ENCODE measurements around the gene NCOA7.

The NCOA7 gene

DNA sequence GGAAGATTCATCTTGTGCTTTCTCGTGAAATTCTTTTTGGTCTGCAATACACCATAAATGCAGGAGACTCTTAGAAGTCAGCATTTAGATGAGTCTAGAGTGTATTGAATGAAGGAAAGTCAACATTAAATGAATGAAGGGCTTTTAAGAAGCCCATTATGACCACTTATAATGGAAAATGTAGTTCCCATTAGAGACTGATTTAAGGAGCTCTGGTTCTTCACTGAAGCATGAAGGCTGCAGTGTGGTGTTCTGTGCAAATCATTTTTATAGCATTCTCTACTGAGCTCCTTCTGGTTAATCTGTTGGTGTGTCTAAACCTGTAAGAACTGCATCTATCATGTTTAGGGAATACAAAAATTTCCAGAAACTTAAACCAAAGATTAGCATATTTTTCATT, 19.7 kb downstream of the NCOA7 start:
- no peak for TF ChIP-seq FOXP2 (optimal IDR thresholded peaks at IDR 0.05; ENCODE audit: control extremely low read depth, extremely low read length, insufficient read depth)
- TF ChIP-seq POLR2AphosphoS5 (IDR thresholded peaks at IDR 0.05; ENCODE audit: borderline replicate concordance, low read depth, low read length), result no peak
- TF ChIP-seq EZH2 (IDR thresholded peaks at IDR 0.05), result no peak
- Histone ChIP-seq H3K9ac (ENCODE audit: insufficient read length) (no peak overlapping the region), H3K27ac (no peak overlapping the region), H3K4me3 (no peak overlapping the region), H3K9me3 (ENCODE audit: low read depth, low read length) (no peaks in the 10 kb centered on the region), H3K36me3 (ENCODE audit: insufficient read depth, low read length) (no peaks in the 10 kb centered on the region)
- no peak for DNase-seq (ENCODE audit: low read depth, low spot score)

DNA sequence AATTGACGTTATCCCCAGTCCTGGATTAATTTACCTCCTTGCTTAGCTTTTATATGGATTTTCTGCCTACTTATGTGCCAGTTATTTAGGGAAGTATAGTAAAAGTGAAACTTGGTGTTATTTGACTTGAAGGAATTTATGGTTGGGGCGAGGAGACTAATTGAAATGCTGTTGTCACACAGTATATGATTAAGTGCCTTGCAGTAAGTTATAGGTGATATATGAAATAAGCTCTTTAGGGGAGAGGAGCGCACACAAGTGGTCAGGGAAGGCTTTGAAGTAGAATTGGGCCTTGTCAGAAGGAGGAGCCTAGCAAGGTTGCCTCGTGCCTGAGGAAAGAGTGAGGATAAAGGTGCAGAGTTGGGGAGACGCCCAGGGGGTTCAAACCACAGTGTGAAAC, 20.5 kb downstream of the NCOA7 start:
- no peak overlapping the region for H3K4me3 ChIP-seq
- H3K36me3 ChIP-seq (ENCODE audit: insufficient read depth, low read length), result no peaks in the 10 kb centered on the region
- H3K9ac ChIP-seq (ENCODE audit: insufficient read length), result no peak overlapping the region
- no peaks in the 10 kb centered on the region for H3K9me3 ChIP-seq (ENCODE audit: low read depth, low read length)
- TF ChIP-seq FOXP2 (optimal IDR thresholded peaks at IDR 0.05; ENCODE audit: control extremely low read depth, extremely low read length, insufficient read depth) (no peak), POLR2AphosphoS5 (IDR thresholded peaks at IDR 0.05; ENCODE audit: borderline replicate concordance, low read depth, low read length) (no peak), EZH2 (IDR thresholded peaks at IDR 0.05) (no peak)
- no peak overlapping the region for H3K27ac ChIP-seq
- DNase-seq (ENCODE audit: low read depth, low spot score), result no peak

DNA sequence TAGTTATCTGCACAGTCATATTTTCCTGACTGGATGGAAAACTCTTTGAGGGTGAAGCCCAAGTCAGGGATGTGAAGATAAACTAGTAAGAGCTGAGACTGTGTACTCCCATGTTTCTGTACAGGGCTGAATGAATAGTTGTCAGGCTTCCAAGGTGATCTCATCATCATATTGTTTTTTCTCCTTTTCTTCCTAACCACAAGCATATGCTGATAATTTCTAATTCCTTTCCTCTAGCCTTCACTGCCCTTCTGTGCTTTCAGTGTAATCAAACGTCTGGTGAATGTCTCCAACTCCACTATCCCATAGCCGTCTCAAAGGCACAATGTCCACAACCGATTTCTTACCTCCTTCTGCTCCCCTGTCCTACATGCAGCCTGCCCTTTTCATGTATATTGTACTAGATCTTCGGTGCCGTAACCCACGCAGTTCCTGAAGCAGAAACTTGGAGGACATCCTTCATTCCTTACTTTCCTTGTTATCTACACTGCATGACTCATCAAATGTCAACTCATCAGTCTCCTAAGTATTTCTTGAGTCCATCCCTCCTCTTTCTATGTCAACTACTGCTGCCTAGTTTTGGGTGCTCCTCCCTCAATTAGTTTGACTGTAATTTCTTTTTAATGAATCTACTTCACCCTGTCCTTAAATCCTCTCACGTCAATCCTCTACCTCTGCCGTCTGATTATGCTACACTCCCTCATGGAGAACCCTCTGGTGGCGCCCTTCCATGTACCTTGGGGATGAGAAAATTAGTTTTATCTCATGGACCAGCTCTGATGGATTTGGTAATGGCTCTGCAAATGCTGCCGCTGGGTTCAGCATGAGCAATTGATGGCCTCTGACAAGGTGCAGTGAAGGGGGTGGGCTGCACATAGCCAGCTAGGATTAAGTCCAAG, 21.9 kb downstream of the NCOA7 start:
- Histone ChIP-seq H3K36me3 (ENCODE audit: insufficient read depth, low read length) (no peaks in the 10 kb centered on the region), H3K9me3 (ENCODE audit: low read depth, low read length) (no peaks in the 10 kb centered on the region), H3K4me3 (no peak overlapping the region), H3K27ac (no peak overlapping the region), H3K9ac (ENCODE audit: insufficient read length) (no peak overlapping the region)
- no peak for DNase-seq (ENCODE audit: low read depth, low spot score)
- no peak for TF ChIP-seq EZH2 (IDR thresholded peaks at IDR 0.05)
- no peak for TF ChIP-seq POLR2AphosphoS5 (IDR thresholded peaks at IDR 0.05; ENCODE audit: borderline replicate concordance, low read depth, low read length)
- TF ChIP-seq FOXP2 (optimal IDR thresholded peaks at IDR 0.05; ENCODE audit: control extremely low read depth, extremely low read length, insufficient read depth), result no peak

DNA sequence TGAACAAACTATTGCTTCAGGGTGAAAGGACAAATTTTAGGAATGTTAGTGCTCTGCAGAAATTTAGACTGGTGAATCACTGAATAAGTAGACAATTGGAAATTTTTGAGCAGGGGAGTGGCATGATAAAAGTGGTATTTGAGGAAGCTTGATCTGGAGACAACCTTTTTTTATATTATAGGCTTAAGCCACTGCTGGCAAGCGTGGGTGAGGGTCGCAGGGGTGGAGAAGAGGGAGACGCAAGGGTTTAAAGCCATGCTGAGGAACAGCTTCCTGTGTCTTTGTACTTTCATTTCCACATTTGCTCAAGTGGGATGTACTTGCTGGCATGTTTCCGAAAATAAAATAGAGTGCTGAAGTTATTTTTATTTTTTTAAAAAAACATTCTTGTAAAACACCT, 23.7 kb downstream of the NCOA7 start:
- no peaks in the 10 kb centered on the region for H3K9me3 ChIP-seq (ENCODE audit: low read depth, low read length)
- H3K27ac ChIP-seq, result no peak overlapping the region
- H3K4me3 ChIP-seq, result no peak overlapping the region
- DNase-seq (ENCODE audit: low read depth, low spot score), result no peak
- no peak overlapping the region for H3K9ac ChIP-seq (ENCODE audit: insufficient read length)
- TF ChIP-seq POLR2AphosphoS5 (IDR thresholded peaks at IDR 0.05; ENCODE audit: borderline replicate concordance, low read depth, low read length), result no peak
- TF ChIP-seq FOXP2 (optimal IDR thresholded peaks at IDR 0.05; ENCODE audit: control extremely low read depth, extremely low read length, insufficient read depth), result no peak
- no peak for TF ChIP-seq EZH2 (IDR thresholded peaks at IDR 0.05)
- no peaks in the 10 kb centered on the region for H3K36me3 ChIP-seq (ENCODE audit: insufficient read depth, low read length)

DNA sequence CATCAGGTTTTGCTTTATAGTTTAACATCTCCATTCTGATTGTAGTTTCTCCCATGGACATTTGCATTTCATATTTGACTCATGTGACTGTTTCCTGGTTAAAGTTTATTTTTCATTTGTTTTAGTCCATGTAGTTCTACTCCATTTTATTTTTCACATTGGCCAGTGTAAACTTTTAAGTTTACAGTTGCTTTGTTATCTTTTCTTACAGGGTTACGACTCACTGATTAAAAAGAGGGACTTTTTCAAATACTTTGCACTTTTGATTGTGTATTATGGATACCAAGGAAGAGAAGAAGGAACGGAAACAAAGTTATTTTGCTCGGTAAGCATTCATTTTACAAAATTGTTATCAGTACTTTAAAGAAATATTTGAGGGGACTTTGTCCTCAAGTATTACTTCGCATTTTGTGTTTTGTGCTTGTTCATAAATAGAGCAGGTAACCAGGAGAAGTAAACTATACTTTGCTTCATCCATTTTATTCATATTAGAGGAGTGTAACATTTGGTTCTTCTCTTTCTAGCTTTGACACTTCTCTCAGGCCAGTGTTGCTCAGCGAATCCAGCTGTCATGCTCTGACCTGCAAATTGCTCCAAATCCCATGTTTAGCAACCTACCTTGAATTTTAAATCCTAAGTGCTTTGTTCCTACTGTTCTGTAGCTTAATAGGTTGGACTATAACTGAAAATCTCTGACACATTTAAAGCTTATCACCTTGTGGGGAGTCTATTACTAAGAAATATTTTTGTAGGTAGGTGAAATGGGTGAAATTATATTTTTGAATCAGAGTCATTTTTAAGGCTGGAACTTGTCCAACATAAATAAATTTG, 24.5 kb downstream of the NCOA7 start:
- TF ChIP-seq POLR2AphosphoS5 (IDR thresholded peaks at IDR 0.05; ENCODE audit: borderline replicate concordance, low read depth, low read length) (no peak), FOXP2 (optimal IDR thresholded peaks at IDR 0.05; ENCODE audit: control extremely low read depth, extremely low read length, insufficient read depth) (no peak), EZH2 (IDR thresholded peaks at IDR 0.05) (no peak)
- no peak for DNase-seq (ENCODE audit: low read depth, low spot score)
- no peaks in the 10 kb centered on the region for H3K36me3 ChIP-seq (ENCODE audit: insufficient read depth, low read length)
- H3K9ac ChIP-seq (ENCODE audit: insufficient read length), result no peak overlapping the region
- H3K4me3 ChIP-seq, result no peak overlapping the region
- H3K27ac ChIP-seq, result no peak overlapping the region
- no peaks in the 10 kb centered on the region for H3K9me3 ChIP-seq (ENCODE audit: low read depth, low read length)

DNA sequence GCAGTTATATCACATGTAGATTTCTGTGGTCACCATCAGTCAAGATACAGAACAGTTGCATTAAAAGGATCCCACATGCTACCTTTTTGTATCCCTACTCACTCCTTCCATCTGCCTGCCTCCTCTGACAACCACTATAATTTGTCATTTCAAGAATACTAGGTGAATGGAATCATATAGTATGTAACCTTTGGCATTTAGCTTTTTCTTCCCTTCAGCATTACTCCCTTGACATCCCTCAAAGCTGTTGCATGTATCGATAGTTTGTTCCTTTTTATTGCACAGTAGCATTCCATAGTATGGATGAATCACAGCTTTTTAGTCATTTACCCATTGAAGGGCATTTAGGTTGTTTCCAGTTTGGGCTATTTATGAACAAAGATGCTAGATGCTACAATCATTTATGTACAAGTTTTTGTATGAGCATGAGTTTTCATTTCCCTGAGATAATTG, 26.1 kb downstream of the NCOA7 start:
- Histone ChIP-seq H3K27ac (no peak overlapping the region), H3K9ac (ENCODE audit: insufficient read length) (no peak overlapping the region), H3K4me3 (no peak overlapping the region), H3K9me3 (ENCODE audit: low read depth, low read length) (no peaks in the 10 kb centered on the region), H3K36me3 (ENCODE audit: insufficient read depth, low read length) (no peaks in the 10 kb centered on the region)
- no peak for DNase-seq (ENCODE audit: low read depth, low spot score)
- TF ChIP-seq POLR2AphosphoS5 (IDR thresholded peaks at IDR 0.05; ENCODE audit: borderline replicate concordance, low read depth, low read length), result no peak
- TF ChIP-seq FOXP2 (optimal IDR thresholded peaks at IDR 0.05; ENCODE audit: control extremely low read depth, extremely low read length, insufficient read depth), result no peak
- TF ChIP-seq EZH2 (IDR thresholded peaks at IDR 0.05), result no peak

DNA sequence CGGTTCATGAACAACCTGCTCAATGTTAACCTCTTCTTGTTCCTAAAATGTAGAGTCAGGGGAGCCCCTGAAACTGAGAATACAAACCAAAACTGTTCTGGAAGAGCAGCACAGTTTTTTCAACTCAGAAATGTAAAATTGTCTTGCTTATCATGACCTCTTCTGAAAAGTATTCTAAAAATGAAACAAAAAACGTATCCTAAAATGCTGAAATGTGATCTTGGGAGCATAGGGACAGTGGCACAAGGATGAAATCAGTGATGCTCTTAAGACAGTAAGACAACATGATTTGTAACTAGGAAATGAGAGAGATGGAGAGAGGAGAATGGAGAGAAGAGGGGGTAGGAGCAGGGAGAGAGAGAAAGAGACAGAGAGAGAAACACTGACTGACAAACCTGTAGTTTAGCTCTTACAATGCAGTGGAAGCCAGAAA, 27.5 kb downstream of the NCOA7 start:
- Histone ChIP-seq H3K9me3 (ENCODE audit: low read depth, low read length) (no peaks in the 10 kb centered on the region), H3K27ac (no peak overlapping the region), H3K9ac (ENCODE audit: insufficient read length) (no peak overlapping the region), H3K36me3 (ENCODE audit: insufficient read depth, low read length) (no peaks in the 10 kb centered on the region), H3K4me3 (no peak overlapping the region)
- DNase-seq (ENCODE audit: low read depth, low spot score), result no peak
- TF ChIP-seq EZH2 (IDR thresholded peaks at IDR 0.05) (no peak), POLR2AphosphoS5 (IDR thresholded peaks at IDR 0.05; ENCODE audit: borderline replicate concordance, low read depth, low read length) (no peak), FOXP2 (optimal IDR thresholded peaks at IDR 0.05; ENCODE audit: control extremely low read depth, extremely low read length, insufficient read depth) (no peak)

DNA sequence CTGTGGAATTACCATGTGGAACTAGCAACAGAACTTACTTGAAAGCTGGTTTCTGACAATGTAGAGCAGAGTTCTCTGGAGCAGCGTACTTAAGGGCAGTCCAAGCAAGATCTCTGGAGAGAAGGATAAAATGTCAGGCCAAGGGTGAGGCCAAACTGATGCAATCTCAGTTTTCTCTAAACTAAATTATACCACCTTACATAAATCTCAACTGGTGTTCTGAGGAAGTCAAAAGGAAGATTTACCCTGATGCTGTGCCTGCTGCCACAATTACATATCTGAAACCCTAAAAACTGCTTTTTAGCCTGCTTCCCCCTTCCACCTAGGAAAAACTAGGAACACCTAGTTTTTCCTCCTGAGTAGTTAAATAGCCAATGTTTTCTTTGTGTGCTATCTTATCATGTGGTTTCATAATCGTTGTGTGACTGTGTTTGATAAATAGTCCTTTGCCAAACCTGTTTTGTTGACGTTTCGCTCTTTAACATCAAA, 28.1 kb downstream of the NCOA7 start:
- H3K9me3 ChIP-seq (ENCODE audit: low read depth, low read length), result no peaks in the 10 kb centered on the region
- DNase-seq (ENCODE audit: low read depth, low spot score), result no peak
- H3K4me3 ChIP-seq, result no peak overlapping the region
- no peak overlapping the region for H3K9ac ChIP-seq (ENCODE audit: insufficient read length)
- H3K27ac ChIP-seq, result no peak overlapping the region
- no peaks in the 10 kb centered on the region for H3K36me3 ChIP-seq (ENCODE audit: insufficient read depth, low read length)
- TF ChIP-seq POLR2AphosphoS5 (IDR thresholded peaks at IDR 0.05; ENCODE audit: borderline replicate concordance, low read depth, low read length), result no peak
- no peak for TF ChIP-seq FOXP2 (optimal IDR thresholded peaks at IDR 0.05; ENCODE audit: control extremely low read depth, extremely low read length, insufficient read depth)
- no peak for TF ChIP-seq EZH2 (IDR thresholded peaks at IDR 0.05)

Measured in SK-N-MC (cell line).